Activated CD4-positive, alpha-beta T cell treated with anti-CD3 and anti-CD28 coated beads, Interleukin-2, amount 50 U/mL, for 4 hours (primary cell): ENCODE results near the gene SIX6.

Experiments
- DNase-seq, 2 experiments: peaks; one replicate each; pipeline ENCODE4 v3.0.0-alpha.2; 2020

The SIX6 gene

DNA sequence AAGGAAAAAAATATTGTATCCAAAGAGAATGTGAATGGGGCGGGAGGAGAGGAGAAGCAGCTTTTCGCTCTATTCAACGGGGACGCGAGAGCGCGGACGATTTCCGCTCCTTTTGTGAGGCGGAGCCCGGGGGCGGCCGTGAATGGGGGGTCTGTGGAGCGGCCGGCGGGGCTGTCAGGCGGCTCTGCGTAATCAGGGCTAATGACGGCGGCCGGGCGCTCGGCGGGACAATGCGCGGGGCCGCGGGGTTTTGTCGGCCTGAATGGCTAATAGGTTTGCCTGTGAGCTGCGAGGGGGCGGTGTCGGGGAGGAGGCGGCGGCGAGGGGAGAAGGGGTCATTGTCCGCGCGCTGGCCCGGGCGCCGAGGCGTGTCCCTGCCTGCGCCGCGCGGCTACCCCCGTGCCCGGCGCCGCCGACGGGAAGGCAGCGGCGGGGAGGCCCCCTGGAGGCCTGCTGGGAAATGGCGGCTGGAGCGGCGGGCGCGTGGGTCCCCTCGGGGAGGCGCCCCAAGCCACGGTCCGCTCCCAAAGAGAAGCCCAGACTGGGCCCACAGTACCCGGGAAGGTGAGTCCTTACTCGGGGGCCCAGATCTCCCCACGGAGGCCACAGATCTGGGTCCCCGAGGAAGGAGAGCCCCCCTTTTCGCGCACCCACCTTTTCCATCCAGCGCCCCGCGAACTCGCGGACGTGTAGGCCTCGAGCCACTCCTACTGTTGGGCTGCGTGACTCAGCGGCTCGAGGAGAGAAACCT is 6.0 kb downstream of the SIX6 start:
- DNase-seq = no peak

DNA sequence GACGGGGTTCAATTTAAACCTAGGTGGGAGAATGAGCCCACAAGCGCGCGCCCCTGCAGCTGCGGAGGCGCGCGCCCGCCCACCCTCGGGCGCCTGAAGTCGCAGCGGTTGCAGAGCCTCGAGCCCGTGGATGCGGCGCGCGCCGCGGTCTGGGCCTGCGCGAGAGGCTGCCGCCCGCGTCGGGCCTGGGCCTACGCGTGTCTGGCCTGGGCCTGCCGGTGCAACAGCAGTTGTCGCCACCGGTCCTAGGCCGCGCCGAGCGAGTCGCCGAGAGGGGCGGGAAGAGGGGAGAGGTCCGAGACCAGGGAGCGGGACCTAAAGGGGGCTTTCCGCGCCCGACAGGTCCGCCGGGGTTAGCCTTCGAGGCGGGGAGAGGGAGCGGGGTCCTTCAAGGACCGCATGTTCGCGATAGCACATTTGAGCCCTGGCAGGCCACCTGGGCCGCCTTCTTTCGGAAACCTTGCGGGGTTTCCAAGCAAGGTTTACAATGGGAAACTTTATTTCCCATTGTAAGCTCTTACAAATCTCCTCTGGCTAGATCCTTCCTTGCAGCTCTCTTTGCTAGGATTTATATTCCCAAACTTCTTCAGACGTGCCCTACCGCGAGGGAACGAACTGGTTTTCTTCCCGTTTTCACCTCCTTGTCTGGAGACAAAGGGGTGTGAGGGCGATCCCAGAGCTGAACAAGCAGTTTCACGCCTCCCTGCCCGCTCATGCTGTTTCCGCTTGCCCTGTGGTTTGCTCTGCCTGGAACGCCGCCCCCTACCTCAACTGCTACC is 6.8 kb downstream of the SIX6 start:
- no peak for DNase-seq

DNA sequence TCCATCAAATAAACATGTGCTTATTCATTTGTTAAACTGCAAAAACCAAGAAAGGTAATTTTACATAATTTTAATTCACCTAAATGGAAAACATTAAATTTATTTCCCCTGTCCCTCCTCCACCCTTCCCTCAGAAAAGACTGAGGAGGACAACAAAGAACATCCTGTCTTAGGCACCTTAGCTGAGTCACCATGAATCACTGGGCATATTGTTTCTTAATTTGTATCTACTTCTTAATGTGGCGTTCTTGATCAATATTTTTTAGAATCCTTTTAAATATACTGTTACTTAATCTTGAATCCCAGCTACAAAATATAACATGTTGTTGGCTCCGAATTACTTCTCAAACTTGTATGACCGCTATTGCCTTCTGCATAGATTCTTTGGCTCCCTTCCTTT is 23.5 kb downstream of the SIX6 start:
- DNase-seq = no peak

DNA sequence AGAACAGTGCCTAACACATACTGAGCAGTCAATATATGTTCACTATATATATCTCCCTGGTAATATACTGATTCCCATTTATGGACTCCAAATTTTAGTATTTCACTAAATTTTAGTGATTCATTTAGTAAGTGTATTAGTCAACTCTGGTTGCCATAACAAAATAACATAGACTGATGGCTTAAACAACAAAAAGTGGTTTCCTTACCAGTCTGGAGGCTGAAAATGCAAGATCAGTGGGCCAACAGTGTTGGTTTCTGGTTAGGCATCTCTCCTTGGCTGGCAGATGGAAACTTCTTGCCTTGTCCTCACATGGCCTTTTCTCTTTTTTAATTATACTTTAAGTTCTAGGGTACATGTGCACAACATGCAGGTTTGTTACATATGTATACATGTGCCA is 28.7 kb downstream of the SIX6 start:
- no peak for DNase-seq

DNA sequence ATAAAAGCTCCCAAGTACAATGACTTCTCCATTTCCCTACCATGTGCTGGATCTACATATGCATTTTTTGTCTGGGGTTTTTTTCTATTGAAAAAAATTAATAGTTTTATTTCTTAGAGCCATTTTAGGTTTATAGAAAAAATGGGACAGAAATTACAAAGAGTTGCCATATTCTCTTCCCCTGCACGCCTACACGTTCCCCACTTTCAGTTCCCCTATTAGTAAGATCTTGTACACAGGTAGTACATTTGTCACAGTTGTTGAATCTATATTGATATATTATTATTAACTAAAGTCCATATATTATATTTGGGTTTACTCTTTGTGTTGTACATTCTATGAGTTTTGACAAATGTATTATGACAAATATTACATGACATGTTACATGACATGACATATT is 35.7 kb downstream of the SIX6 start:
- DNase-seq = no peak

DNA sequence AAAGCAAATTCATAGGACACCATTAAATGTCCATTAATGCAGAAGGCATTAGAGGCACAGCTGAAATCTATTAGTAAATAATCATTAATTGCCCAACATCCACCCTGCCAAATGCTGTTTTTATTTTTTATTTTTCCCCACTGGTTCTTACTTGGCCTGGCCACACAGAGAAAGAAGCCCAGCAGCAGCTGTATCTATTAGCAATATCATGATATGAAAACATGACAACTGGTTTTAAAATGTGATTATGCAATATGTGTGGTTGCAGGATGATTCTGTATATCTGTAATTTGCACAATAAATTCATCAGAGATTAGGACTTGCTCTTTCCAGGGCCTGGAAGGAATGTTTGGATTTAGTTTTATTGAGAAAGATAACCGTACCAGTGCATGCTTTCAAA is 44.9 kb downstream of the SIX6 start:
- DNase-seq = no peak

DNA sequence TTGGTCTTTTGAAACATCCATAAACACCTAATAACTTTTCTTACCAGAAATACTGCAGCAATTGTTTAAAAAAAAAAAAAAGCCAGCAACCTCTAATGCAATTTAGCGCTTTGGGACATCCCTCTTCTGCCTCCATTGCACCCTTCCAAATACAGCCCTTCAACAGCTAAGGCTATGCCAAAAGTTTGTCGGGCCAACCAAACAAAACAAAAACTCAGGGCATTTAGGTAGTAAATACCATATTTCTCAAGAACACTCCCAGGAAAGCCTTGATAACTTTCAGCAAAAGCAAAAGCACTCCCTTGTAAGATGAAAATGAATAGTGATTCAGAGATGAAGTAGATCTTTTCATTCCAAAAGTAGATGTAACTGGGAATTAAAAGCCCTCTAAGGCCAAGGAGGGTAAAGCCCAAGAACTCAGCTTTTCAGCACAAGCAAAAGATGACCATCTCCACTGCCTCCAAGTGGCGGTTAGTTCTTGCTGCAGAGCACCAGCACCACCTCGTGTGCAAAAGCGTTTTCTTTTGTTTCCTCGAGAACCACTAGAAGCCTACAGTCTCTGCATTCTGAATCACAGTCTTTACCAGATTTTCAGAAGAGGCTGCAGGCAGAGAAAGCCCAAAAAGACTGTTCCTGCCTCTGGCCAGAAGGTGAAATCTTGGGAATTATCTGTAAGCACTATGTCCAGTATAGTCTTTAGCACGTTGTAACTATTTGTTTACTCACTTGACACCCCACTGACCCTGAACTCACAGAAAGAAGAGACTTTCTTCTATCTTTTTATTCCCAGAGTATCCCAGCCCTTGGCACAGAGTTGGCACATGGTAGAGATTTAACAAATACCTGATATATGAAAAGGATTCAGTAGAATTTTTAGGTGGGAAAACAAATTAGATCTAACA is 53.1 kb downstream of the SIX6 start:
- no peak for DNase-seq
